ENCODE measurements around the gene MIX23.

MIX23 gene

DNA sequence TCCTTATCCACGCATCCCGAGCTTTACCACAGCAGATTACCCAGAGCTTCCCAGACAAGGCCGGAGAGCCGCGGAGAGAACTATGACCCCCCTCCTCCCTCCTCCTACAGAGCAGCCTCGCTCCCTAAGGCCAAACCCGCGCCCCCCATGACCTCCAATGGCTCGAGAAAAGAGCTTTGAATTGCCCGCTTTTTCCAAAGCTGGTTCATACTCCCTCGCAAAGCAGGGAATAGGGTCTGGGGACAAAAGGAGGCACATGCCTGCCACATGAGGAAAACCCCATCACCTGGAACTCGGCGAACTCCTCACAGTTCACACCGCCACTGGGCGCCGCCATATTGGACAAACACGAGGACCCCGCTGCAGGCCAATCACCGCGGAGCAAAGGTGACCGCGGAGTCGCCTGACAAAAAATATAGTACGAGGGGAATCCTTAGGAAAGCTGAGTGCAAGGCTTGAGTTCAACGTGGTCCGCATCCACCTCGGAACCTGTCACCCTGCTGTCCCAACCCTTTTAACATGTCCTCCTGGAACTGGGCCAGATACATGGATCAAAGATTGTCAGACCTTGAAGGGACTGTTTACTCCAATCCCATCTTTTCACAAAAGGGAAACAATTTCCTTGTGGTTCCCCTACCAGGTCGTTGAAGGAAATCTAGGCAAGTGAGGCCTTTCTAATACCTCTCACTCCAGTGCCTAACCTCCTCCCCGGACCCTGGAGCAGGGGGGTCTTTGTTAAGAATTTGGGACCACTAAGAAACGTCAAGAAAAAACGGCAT lies at the start of gene MIX23:
Gene MIX23 (minus strand): TSS at position 344 of the 779 bp plus-strand sequence. CDS start 7 bp downstream, at position 337.
- H3K4me1 Mint-ChIP-seq (ENCODE audit: low read depth) = peaks cover 50% of the 10 kb centered on the region
- peaks cover 8% of the 10 kb centered on the region for H3K36me3 Mint-ChIP-seq (ENCODE audit: low read depth)

GRCh38 chr3:122430371-122430770 lies 47.3 kb upstream of the MIX23 start:
- H3K27ac Mint-ChIP-seq = no peak overlapping the region
- no peaks in the 10 kb centered on the region for H3K27me3 Mint-ChIP-seq (ENCODE audit: low read depth)
- no peak overlapping the region for H3K4me3 Mint-ChIP-seq
- peaks cover 3% of the 10 kb centered on the region for H3K9me3 Mint-ChIP-seq
- peaks cover 55% of the 10 kb centered on the region for H3K36me3 Mint-ChIP-seq (ENCODE audit: low read depth)
- peaks cover 6% of the 10 kb centered on the region for H3K4me1 Mint-ChIP-seq (ENCODE audit: low read depth)

More for the DNA sequence above, at the start of gene MIX23:
- Mint-ChIP-seq H3K9me3 (no peaks in the 10 kb centered on the region), H3K4me3 (peak within 1 kb of the TSS; percentile 93), H3K27ac (peak within 1 kb of the TSS; percentile 90), H3K27me3 (ENCODE audit: low read depth) (no peaks in the 10 kb centered on the region)

GRCh38 chr3:122427857-122428471 lies 44.9 kb upstream of the MIX23 start:
- no peak overlapping the region for H3K4me3 Mint-ChIP-seq
- no peaks in the 10 kb centered on the region for H3K27me3 Mint-ChIP-seq (ENCODE audit: low read depth)
- no peaks in the 10 kb centered on the region for H3K9me3 Mint-ChIP-seq
- H3K36me3 Mint-ChIP-seq (ENCODE audit: low read depth) = peaks cover 50% of the 10 kb centered on the region
- peaks cover 6% of the 10 kb centered on the region for H3K4me1 Mint-ChIP-seq (ENCODE audit: low read depth)
- H3K27ac Mint-ChIP-seq = peak overlapping the region; percentile 7

GRCh38 chr3:122421836-122422235 lies 38.8 kb upstream of the MIX23 start:
- Mint-ChIP-seq H3K4me3 (no peak overlapping the region), H3K36me3 (ENCODE audit: low read depth) (peaks cover 29% of the 10 kb centered on the region), H3K27me3 (ENCODE audit: low read depth) (no peaks in the 10 kb centered on the region), H3K4me1 (ENCODE audit: low read depth) (peaks cover 7% of the 10 kb centered on the region), H3K9me3 (no peaks in the 10 kb centered on the region), H3K27ac (no peak overlapping the region)

GRCh38 chr3:122421101-122421500 lies 38.1 kb upstream of the MIX23 start:
- Mint-ChIP-seq H3K4me3 (no peak overlapping the region), H3K27me3 (ENCODE audit: low read depth) (no peaks in the 10 kb centered on the region), H3K36me3 (ENCODE audit: low read depth) (peaks cover 29% of the 10 kb centered on the region), H3K4me1 (ENCODE audit: low read depth) (peaks cover 12% of the 10 kb centered on the region), H3K9me3 (no peaks in the 10 kb centered on the region), H3K27ac (no peak overlapping the region)

GRCh38 chr3:122416966-122417365 lies 33.9 kb upstream of the MIX23 start:
- peaks cover 29% of the 10 kb centered on the region for H3K36me3 Mint-ChIP-seq (ENCODE audit: low read depth)
- peak overlapping the region; percentile 98 for H3K4me3 Mint-ChIP-seq
- peaks cover 34% of the 10 kb centered on the region for H3K4me1 Mint-ChIP-seq (ENCODE audit: low read depth)
- H3K9me3 Mint-ChIP-seq = no peaks in the 10 kb centered on the region
- no peaks in the 10 kb centered on the region for H3K27me3 Mint-ChIP-seq (ENCODE audit: low read depth)
- peak overlapping the region; percentile 100 for H3K27ac Mint-ChIP-seq

- Mint-ChIP-seq H3K27ac (peak within 1 kb of the TSS; percentile 100), H3K36me3 (ENCODE audit: low read depth) (peaks cover 27% of the 10 kb centered on the region), H3K4me1 (ENCODE audit: low read depth) (peaks cover 34% of the 10 kb centered on the region), H3K4me3 (peak within 1 kb of the TSS; percentile 98), H3K27me3 (ENCODE audit: low read depth) (no peaks in the 10 kb centered on the region), H3K9me3 (no peaks in the 10 kb centered on the region)
These were observed 33.0 kb upstream of the MIX23 start, which contains the start of gene WDR5B for GRCh38 chr3:122415762-122416654. WDR5B (minus strand) TSS chr3:122416062; CDS start chr3:122415528, 534 bp downstream.

- Mint-ChIP-seq H3K27me3 (ENCODE audit: low read depth) (no peaks in the 10 kb centered on the region), H3K27ac (peak overlapping the region; percentile 100), H3K4me1 (ENCODE audit: low read depth) (peaks cover 34% of the 10 kb centered on the region), H3K4me3 (peak overlapping the region; percentile 98), H3K9me3 (no peaks in the 10 kb centered on the region), H3K36me3 (ENCODE audit: low read depth) (peaks cover 27% of the 10 kb centered on the region)
These were observed 32.2 kb upstream of the MIX23 start for GRCh38 chr3:122415104-122415744.

- H3K27ac Mint-ChIP-seq = peak overlapping the region; percentile 100
- H3K36me3 Mint-ChIP-seq (ENCODE audit: low read depth) = peaks cover 28% of the 10 kb centered on the region
- H3K4me3 Mint-ChIP-seq = peak overlapping the region; percentile 98
- H3K4me1 Mint-ChIP-seq (ENCODE audit: low read depth) = peaks cover 34% of the 10 kb centered on the region
- no peaks in the 10 kb centered on the region for H3K27me3 Mint-ChIP-seq (ENCODE audit: low read depth)
- H3K9me3 Mint-ChIP-seq = no peaks in the 10 kb centered on the region
These were observed 31.4 kb upstream of the MIX23 start for GRCh38 chr3:122414391-122414790.

GRCh38 chr3:122410639-122411038 lies 27.6 kb upstream of the MIX23 start:
- H3K27ac Mint-ChIP-seq = no peak overlapping the region
- peaks cover 43% of the 10 kb centered on the region for H3K36me3 Mint-ChIP-seq (ENCODE audit: low read depth)
- H3K27me3 Mint-ChIP-seq (ENCODE audit: low read depth) = no peaks in the 10 kb centered on the region
- H3K4me1 Mint-ChIP-seq (ENCODE audit: low read depth) = peaks cover 23% of the 10 kb centered on the region
- H3K9me3 Mint-ChIP-seq = no peaks in the 10 kb centered on the region
- H3K4me3 Mint-ChIP-seq = no peak overlapping the region

DNA sequence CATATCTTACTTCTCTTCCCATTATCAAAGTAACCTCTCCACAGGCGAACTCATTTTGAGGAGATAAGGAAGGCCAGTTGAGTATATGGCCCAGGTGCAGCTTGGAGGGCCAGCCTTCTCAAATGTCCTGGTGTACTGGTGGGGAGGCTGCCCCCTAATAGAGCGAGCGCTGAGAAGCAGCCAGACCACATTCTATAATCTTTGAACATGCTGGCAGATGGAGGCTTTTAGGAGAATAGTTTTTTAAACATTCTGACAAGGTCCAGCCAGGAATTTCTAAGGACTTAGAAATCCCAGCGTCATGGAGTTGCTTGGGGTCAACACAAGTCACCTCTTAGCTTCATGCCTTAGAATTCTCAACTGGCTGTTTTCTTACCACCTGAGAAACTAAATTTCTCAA lies 27.1 kb upstream of the MIX23 start:
- Mint-ChIP-seq H3K9me3 (no peaks in the 10 kb centered on the region), H3K27me3 (ENCODE audit: low read depth) (no peaks in the 10 kb centered on the region), H3K27ac (no peak overlapping the region), H3K4me1 (ENCODE audit: low read depth) (peaks cover 20% of the 10 kb centered on the region), H3K36me3 (ENCODE audit: low read depth) (peaks cover 41% of the 10 kb centered on the region), H3K4me3 (no peak overlapping the region)

DNA sequence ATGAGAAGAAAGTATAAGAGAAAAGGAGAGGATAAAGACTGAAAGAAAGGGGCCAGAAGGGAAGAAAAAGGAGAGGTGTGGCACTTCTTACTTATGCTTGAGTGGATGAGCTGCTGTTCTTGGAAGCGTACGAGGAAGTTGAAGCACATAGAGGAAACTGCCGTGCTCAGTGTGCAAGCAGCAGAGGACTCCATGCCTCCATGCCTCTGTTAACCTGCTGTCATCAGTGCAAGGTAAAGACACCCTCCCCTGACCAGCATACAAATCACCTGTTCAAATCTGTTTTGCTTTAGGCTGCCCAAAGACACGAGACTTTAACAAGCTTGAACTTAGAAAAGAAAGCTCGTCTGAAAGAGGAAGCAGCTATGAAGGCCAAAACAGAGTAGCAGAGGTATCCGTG lies 26.4 kb upstream of the MIX23 start:
- H3K4me1 Mint-ChIP-seq (ENCODE audit: low read depth) = peaks cover 14% of the 10 kb centered on the region
- H3K9me3 Mint-ChIP-seq = no peaks in the 10 kb centered on the region
- H3K27ac Mint-ChIP-seq = peak overlapping the region; percentile 3
- H3K27me3 Mint-ChIP-seq (ENCODE audit: low read depth) = no peaks in the 10 kb centered on the region
- no peak overlapping the region for H3K4me3 Mint-ChIP-seq
- H3K36me3 Mint-ChIP-seq (ENCODE audit: low read depth) = peaks cover 39% of the 10 kb centered on the region

GRCh38 chr3:122407946-122408345 lies 24.9 kb upstream of the MIX23 start:
- Mint-ChIP-seq H3K4me1 (ENCODE audit: low read depth) (peaks cover 10% of the 10 kb centered on the region), H3K9me3 (no peaks in the 10 kb centered on the region), H3K27me3 (ENCODE audit: low read depth) (no peaks in the 10 kb centered on the region), H3K4me3 (no peak overlapping the region), H3K36me3 (ENCODE audit: low read depth) (peaks cover 43% of the 10 kb centered on the region), H3K27ac (no peak overlapping the region)

DNA sequence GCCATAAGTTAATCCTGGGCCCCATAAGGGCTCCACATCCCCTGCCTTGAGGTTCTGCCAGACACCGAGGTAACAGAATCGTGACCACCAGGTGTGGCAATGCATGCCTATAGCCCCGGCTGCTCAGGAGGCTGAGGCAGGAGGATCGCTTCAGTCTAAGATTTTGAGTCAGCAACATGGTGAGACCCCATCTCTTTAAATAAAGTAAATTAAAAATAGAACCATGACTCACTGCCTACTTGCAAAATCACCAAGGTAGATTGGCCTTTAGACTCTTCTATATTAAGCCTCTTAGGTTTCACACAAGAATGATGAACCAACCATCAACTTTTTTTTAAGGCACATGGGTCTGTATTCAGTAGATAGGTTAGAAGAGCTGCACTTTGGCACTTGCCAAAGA lies 23.2 kb upstream of the MIX23 start:
- H3K9me3 Mint-ChIP-seq = no peaks in the 10 kb centered on the region
- H3K4me1 Mint-ChIP-seq (ENCODE audit: low read depth) = peaks cover 3% of the 10 kb centered on the region
- H3K4me3 Mint-ChIP-seq = no peak overlapping the region
- H3K27me3 Mint-ChIP-seq (ENCODE audit: low read depth) = no peaks in the 10 kb centered on the region
- H3K36me3 Mint-ChIP-seq (ENCODE audit: low read depth) = peaks cover 38% of the 10 kb centered on the region
- no peak overlapping the region for H3K27ac Mint-ChIP-seq
